Psoas muscle (tissue), 8 donors: ENCODE data around the gene LGALS4. TPM values are rescaled to one million over a fixed set of nuclear protein-coding genes. Genes with fewer than 3 reads are reported as not detected.
"Not testable (repeated sequence)": the region's sequence is repeated elsewhere in the genome, so short reads cannot be mapped to it uniquely, and the experiment has no call there.

Experiments
- ATAC-seq, 4 donors: fragments of 200-7000 bp; cut with Tn5 transposase; one replicate each; pipeline ENCODE4 v1.9.1; 2020; ENCODE audit warnings: moderate library complexity in 3 of 4, mild to moderate bottlenecking in 2 of 4
- DNase-seq, 2 donors: peaks; one replicate each; pipeline ENCODE4 v3.0.0-alpha.2; 2020
- H3K27ac ChIP-seq: fragments of 200-600 bp; one replicate; pipeline ENCODE4 v1.8.0; 2022
- H3K27me3 ChIP-seq, 3 donors: fragments of 200-600 bp in 1 of 3; one replicate each; pipeline versions ENCODE4 v1.6.1 to v1.8.0; 2013 to 2022; ENCODE audit warnings: low read length in 2 of 3, mild to moderate bottlenecking in 2 of 3, moderate library complexity in 1 of 3; ENCODE audit not compliant: insufficient read depth in 3 of 3
- H3K36me3 ChIP-seq, 2 donors: fragments of 200-600 bp in 1 of 2; one replicate each; pipeline versions ENCODE4 v1.6.1 to v1.8.0; 2013 to 2022; ENCODE audit warnings: low read depth in 1 of 2, mild to moderate bottlenecking in 1 of 2, moderate library complexity in 1 of 2; ENCODE audit not compliant: insufficient read depth in 1 of 2
- H3K4me1 ChIP-seq: fragments of 200-600 bp; one replicate; pipeline ENCODE4 v1.8.0; 2022
- H3K4me3 ChIP-seq: fragments of 200-600 bp; one replicate; pipeline ENCODE4 v1.8.0; 2022; ENCODE audit warnings: mild to moderate bottlenecking
- H3K9me3 ChIP-seq: fragments of 200-600 bp; one replicate; pipeline ENCODE4 v1.8.0; 2022
- whole genome bisulfite sequencing, 3 donors: extraction: QIAGEN DNeasy Blood & Tissue Kit; methylation state at CpG; one replicate each; pipeline versions ENCODE4 v1.1.6 to v1.1.7; 2013; 5-methylcytosine and 5-hydroxymethylcytosine counted together
- intact Hi-C, 2 donors: fragments of 100-400 bp; cut with DNase I; formaldehyde crosslinking; loops; one replicate each; pipeline versions ENCODE4 v1.11.0 to v1.14.2; 2022
- polyA plus RNA-seq, 3 donors: library from polyadenylated mRNA; stranded (reverse); fragments of 200-250 nt; gene quantifications; one replicate each; pipeline ENCODE4 v1.2.3, GENCODE V29; 2013
- total RNA-seq, 4 donors: library from RNA; stranded (reverse); fragmentation: NEBNext Ultra II Directional in 2 of 4; extraction: Animal tissue kit (Norgen Biotek cat#: 25700) in 2 of 4; gene quantifications; one replicate each; pipeline versions ENCODE4 v1.2.1 to v1.2.4, GENCODE V29; 2021 to 2023
- TF ChIP-seq, protein P1 (sequence below): fragments of 200-600 bp; IDR thresholded peaks from one replicate; pipeline ENCODE4 v1.8.0; 2022; ENCODE audit warnings: antibody characterized with exemption
- donor health status: healthy with polysubstance abuse.
- donor health status: DM: no; HTN: no; CAD: no; lungs with moderate emphysema.
- donor health status: Bipolar disorder and iron deficiency.
- donor health status: healthy.
- donor health status: DM: yes; HTN: yes; CAD: no.
- donor health status: DM: no; HTN: no; CAD: no.
- donor health status: DM: no; HTN: no; CAD: no.
- donor health status: DM: yes; HTN: yes; CAD: no.

LGALS4 gene
- total and polyA plus RNA-seq, 7 donors, result 0.31 to 2.0 (median 0.64) TPM

DNA sequence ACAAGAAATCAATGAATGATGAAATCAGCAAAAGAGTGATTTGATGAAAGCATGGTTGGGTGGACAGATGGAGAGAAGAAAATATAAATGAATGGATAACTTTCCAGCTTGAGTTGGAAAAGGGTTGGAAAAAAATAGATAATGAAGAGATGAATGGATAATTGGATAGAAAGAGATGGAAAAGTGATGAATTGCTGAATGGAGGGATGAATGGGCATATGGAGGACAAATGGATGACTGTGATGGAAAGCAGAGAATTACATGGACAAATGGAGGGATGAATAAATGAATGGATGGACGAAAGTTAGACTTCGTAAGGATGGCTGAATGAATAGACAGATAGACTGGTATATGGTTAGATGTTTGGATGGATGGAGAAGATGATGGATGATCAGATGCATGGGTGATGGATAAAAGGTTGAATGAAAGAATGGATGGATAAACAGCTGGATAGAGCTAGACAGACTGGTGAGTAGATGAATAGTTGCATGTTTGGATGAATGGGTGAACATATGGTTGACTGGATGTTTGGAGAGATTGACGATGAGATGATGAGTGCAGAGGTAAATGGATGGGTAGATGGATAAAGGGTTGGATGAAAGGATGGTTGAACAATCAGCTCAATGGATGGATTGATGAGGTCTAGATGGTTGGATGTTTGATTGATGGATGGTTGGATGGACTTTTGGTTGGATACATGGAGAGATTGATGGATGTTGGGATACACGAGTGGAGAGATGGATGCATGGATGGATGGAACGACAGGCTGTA, 12.0 kb downstream of the LGALS4 start:
- H3K4me3 ChIP-seq, result no peak overlapping the region
- H3K36me3 ChIP-seq, result peaks cover 0 to 3% of the 10 kb centered on the region in 2 donors
- 93 to 95% (median 93%) methylated on average over 5 of the region's 5 CpGs for WGBS, 3 donors
- no peaks in the 10 kb centered on the region for H3K4me1 ChIP-seq
- TF ChIP-seq, protein P1, sequence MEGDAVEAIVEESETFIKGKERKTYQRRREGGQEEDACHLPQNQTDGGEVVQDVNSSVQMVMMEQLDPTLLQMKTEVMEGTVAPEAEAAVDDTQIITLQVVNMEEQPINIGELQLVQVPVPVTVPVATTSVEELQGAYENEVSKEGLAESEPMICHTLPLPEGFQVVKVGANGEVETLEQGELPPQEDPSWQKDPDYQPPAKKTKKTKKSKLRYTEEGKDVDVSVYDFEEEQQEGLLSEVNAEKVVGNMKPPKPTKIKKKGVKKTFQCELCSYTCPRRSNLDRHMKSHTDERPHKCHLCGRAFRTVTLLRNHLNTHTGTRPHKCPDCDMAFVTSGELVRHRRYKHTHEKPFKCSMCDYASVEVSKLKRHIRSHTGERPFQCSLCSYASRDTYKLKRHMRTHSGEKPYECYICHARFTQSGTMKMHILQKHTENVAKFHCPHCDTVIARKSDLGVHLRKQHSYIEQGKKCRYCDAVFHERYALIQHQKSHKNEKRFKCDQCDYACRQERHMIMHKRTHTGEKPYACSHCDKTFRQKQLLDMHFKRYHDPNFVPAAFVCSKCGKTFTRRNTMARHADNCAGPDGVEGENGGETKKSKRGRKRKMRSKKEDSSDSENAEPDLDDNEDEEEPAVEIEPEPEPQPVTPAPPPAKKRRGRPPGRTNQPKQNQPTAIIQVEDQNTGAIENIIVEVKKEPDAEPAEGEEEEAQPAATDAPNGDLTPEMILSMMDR, result no peak
- DNase-seq (no peak), ATAC-seq (no peak)
- intact Hi-C loops, result no loop called here
- H3K27me3 ChIP-seq, result no peaks in the 10 kb centered on the region
- H3K27ac ChIP-seq, result no peak overlapping the region
- no peaks in the 10 kb centered on the region for H3K9me3 ChIP-seq

DNA sequence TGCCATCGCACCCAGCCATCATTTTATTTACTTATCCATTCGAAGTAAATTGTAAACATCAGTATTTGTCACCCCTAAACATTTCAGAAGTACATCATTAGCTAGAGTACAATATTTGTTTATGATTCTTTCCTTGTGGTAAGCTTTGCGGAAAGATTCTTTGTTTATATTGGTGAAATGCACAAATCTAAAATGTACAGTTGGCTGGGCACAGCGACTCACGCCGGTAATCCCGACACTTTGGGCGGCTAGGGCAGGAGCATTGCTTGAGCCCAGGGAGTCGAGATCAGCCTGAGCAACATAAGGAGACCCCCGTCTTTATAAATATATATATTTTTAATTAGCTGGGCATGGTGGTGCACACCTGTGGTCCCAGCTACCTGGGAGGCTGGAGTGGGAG, 13.6 kb downstream of the LGALS4 start:
- ATAC-seq (no peak), DNase-seq (peak in 1 of 2 donors; percentile 5)
- 93 to 94% (median 94%) methylated on average over 10 of the region's 10 CpGs for WGBS, 3 donors
- TF ChIP-seq, protein P1, result no peak
- no peaks in the 10 kb centered on the region for H3K9me3 ChIP-seq
- H3K4me3 ChIP-seq, result no peak overlapping the region
- no peaks in the 10 kb centered on the region for H3K27me3 ChIP-seq
- no peak overlapping the region for H3K27ac ChIP-seq
- H3K4me1 ChIP-seq, result no peaks in the 10 kb centered on the region
- intact Hi-C loops, result no loop called here
- peaks cover 0 to 3% of the 10 kb centered on the region in 2 donors for H3K36me3 ChIP-seq

DNA sequence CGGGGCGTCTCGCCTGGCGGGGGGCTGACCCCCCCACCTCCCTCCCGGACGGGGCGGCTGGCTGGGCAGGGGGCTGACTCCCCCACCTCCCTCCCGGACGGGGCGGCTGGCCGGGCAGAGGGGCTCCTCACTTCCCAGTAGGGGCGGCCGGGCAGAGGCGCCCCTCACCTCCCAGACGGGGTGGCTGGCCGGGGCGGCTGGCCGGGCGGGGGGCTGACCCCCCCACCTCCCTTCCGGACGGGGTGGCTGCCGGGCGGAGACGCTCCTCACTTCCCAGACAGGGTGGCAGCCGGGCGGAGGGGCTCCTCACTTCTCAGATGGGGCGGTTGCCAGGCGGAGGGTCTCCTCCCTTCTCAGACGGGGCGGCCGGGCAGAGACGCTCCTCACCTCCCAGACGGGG, 15.0 kb downstream of the LGALS4 start:
- DNase-seq, result peak in 1 of 2 donors; percentile 39
- H3K9me3 ChIP-seq, H3K4me3 ChIP-seq, ATAC-seq, intact Hi-C loops, H3K27ac ChIP-seq, H3K27me3 ChIP-seq, H3K36me3 ChIP-seq, H3K4me1 ChIP-seq: not testable (repeated sequence)
- 88 to 93% (median 92%) methylated on average over 2 to 26 of the region's 33 CpGs for whole genome bisulfite sequencing, 3 donors

DNA sequence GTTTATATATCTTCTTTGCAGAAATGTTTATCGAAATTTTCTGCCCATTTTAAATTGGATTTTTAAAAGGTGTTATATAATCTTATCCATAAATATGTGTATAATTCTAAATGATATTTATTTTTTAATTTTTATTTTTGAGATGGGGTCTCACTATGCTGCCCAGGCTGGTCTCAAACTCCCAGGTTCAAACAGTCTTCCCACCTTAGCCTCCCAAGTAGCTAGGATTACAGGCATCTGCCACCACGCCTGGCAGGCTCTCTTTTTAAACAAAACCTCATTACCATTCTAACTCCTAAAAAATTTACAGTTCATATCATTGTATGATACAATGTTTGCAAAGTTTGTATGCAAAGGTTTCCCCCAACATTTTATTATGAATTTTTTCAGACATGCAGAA, 16.6 kb downstream of the LGALS4 start:
- WGBS, 3 donors, result 63 to 83% (median 72%) methylated on average over 2 of the region's 2 CpGs
- intact Hi-C loops, result no loop called here
- DNase-seq, result no peak
- H3K27me3 ChIP-seq, result no peaks in the 10 kb centered on the region
- H3K9me3 ChIP-seq, result no peaks in the 10 kb centered on the region
- H3K27ac ChIP-seq, result no peak overlapping the region
- TF ChIP-seq, protein P1, result no peak
- ATAC-seq, result no peak
- H3K36me3 ChIP-seq, result no peaks in the 10 kb centered on the region
- H3K4me3 ChIP-seq, result no peak overlapping the region
- H3K4me1 ChIP-seq, result no peaks in the 10 kb centered on the region

DNA sequence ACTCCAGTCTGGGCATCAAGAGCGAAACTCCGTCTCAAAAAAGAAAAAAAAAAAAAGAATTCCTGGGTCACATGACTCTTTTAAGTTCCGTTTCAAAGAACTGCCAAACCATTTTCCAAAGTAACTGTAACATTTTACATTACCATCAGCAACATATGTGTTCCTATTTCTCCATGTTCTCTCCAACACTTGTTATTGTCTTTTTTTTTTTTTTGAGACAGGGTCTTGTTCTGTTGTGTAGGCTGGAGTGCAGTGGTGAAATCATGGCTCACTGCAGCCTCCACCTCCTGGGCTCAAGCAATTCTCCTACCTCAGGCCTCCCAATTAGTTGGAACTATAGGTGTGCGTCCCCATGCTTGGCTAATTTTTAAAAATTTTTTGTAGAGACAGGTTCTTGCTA, 17.2 kb downstream of the LGALS4 start:
- DNase-seq (no peak), ATAC-seq (no peak)
- intact Hi-C loops, result loop anchor here in 1 of 2 donors (2.0 kb wide), 1 partner anchor 21 kb away; no protein-coding TSS in a partner anchor
- WGBS, 3 donors, result 80 to 92% (median 85%) methylated on average over 4 of the region's 4 CpGs
- Histone ChIP-seq H3K4me3 (no peak overlapping the region), H3K27ac (no peak overlapping the region), H3K9me3 (no peaks in the 10 kb centered on the region), H3K36me3 (no peaks in the 10 kb centered on the region), H3K27me3 (no peaks in the 10 kb centered on the region), H3K4me1 (no peaks in the 10 kb centered on the region)
- TF ChIP-seq, protein P1, result no peak
